ENCODE data around the gene PRR19.

DNA sequence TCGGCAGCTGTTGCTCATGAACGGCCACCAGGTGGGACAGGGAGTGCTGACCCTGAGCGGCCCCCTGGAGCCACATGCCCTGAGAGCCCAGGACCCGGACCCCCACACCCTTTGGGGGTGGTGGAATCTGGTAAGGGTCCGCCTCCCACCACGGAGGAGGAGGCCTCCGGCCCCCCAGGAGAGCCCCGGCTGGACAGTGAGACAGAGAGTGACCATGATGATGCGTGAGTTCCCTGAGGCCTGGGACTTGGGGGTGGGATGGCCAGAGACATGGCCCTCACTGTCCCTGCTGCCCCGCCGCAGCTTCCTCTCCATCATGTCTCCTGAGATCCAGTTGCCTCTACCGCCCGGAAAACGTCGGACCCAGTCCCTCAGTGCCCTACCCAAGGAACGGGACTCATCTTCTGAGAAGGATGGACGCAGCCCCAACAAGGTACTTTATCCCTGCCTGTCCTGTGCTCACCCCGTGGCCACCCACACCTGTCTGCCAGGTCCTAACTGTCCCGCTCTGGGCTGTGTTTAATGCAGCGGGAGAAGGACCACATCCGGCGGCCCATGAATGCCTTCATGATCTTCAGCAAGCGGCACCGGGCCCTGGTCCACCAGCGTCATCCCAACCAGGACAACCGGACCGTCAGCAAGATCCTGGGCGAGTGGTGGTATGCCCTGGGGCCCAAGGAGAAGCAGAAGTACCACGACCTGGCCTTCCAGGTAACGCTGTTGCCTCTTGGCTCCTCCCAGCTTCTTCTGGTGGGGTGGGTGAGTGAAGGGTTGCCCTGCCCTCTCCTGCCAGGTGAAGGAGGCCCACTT, 14.7 kb upstream of the PRR19 start:
- TF ChIP-seq, protein P1, sequence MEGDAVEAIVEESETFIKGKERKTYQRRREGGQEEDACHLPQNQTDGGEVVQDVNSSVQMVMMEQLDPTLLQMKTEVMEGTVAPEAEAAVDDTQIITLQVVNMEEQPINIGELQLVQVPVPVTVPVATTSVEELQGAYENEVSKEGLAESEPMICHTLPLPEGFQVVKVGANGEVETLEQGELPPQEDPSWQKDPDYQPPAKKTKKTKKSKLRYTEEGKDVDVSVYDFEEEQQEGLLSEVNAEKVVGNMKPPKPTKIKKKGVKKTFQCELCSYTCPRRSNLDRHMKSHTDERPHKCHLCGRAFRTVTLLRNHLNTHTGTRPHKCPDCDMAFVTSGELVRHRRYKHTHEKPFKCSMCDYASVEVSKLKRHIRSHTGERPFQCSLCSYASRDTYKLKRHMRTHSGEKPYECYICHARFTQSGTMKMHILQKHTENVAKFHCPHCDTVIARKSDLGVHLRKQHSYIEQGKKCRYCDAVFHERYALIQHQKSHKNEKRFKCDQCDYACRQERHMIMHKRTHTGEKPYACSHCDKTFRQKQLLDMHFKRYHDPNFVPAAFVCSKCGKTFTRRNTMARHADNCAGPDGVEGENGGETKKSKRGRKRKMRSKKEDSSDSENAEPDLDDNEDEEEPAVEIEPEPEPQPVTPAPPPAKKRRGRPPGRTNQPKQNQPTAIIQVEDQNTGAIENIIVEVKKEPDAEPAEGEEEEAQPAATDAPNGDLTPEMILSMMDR (IDR thresholded peaks at IDR 0.05; ENCODE audit: low read depth, low read length, missing input control), result no peak
- TF ChIP-seq, protein P2, sequence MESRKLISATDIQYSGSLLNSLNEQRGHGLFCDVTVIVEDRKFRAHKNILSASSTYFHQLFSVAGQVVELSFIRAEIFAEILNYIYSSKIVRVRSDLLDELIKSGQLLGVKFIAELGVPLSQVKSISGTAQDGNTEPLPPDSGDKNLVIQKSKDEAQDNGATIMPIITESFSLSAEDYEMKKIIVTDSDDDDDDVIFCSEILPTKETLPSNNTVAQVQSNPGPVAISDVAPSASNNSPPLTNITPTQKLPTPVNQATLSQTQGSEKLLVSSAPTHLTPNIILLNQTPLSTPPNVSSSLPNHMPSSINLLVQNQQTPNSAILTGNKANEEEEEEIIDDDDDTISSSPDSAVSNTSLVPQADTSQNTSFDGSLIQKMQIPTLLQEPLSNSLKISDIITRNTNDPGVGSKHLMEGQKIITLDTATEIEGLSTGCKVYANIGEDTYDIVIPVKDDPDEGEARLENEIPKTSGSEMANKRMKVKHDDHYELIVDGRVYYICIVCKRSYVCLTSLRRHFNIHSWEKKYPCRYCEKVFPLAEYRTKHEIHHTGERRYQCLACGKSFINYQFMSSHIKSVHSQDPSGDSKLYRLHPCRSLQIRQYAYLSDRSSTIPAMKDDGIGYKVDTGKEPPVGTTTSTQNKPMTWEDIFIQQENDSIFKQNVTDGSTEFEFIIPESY (IDR thresholded peaks at IDR 0.05), result no peak
- TF ChIP-seq RAD21 (IDR thresholded peaks at IDR 0.05), result no peak
- TF ChIP-seq, protein P3, sequence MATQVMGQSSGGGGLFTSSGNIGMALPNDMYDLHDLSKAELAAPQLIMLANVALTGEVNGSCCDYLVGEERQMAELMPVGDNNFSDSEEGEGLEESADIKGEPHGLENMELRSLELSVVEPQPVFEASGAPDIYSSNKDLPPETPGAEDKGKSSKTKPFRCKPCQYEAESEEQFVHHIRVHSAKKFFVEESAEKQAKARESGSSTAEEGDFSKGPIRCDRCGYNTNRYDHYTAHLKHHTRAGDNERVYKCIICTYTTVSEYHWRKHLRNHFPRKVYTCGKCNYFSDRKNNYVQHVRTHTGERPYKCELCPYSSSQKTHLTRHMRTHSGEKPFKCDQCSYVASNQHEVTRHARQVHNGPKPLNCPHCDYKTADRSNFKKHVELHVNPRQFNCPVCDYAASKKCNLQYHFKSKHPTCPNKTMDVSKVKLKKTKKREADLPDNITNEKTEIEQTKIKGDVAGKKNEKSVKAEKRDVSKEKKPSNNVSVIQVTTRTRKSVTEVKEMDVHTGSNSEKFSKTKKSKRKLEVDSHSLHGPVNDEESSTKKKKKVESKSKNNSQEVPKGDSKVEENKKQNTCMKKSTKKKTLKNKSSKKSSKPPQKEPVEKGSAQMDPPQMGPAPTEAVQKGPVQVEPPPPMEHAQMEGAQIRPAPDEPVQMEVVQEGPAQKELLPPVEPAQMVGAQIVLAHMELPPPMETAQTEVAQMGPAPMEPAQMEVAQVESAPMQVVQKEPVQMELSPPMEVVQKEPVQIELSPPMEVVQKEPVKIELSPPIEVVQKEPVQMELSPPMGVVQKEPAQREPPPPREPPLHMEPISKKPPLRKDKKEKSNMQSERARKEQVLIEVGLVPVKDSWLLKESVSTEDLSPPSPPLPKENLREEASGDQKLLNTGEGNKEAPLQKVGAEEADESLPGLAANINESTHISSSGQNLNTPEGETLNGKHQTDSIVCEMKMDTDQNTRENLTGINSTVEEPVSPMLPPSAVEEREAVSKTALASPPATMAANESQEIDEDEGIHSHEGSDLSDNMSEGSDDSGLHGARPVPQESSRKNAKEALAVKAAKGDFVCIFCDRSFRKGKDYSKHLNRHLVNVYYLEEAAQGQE (IDR thresholded peaks at IDR 0.05), result no peak
- no peak for TF ChIP-seq TAF1 (conservative IDR thresholded peaks at IDR 0.05)
- TF ChIP-seq, protein P4, sequence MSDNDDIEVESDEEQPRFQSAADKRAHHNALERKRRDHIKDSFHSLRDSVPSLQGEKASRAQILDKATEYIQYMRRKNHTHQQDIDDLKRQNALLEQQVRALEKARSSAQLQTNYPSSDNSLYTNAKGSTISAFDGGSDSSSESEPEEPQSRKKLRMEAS (IDR thresholded peaks at IDR 0.05), result no peak
- TF ChIP-seq YY1 (IDR thresholded peaks at IDR 0.05), result no peak
- TF ChIP-seq GABPA (IDR thresholded peaks at IDR 0.05 in 1 of 2, conservative IDR thresholded peaks at IDR 0.05 in 1 of 2), result no peak
- TF ChIP-seq SP1 (IDR thresholded peaks at IDR 0.05), result no peak
- TF ChIP-seq RXRA (IDR thresholded peaks at IDR 0.05), result no peak
- TF ChIP-seq, protein P5, sequence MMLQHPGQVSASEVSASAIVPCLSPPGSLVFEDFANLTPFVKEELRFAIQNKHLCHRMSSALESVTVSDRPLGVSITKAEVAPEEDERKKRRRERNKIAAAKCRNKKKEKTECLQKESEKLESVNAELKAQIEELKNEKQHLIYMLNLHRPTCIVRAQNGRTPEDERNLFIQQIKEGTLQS (IDR thresholded peaks at IDR 0.05), result no peak
